ENCODE data around the gene PTPRD.

The PTPRD gene

GRCh38 chr9:8632493-8632892 is 1980.3 kb downstream of the PTPRD start:
- Histone ChIP-seq H3K79me2 (ENCODE audit: control insufficient read depth, insufficient read depth, low read length, unreplicated experiment) (no peaks in the 10 kb centered on the region), H3K27ac (ENCODE audit: low read depth, low read length) (no peak overlapping the region), H2AFZ (ENCODE audit: low read length, unreplicated experiment) (no peak overlapping the region), H3K4me1 (ENCODE audit: control insufficient read depth, insufficient read depth, low read length, unreplicated experiment) (no peaks in the 10 kb centered on the region), H3K4me3 (ENCODE audit: low read depth, low read length) (no peak overlapping the region), H3K27me3 (ENCODE audit: insufficient read depth, low read length) (no peaks in the 10 kb centered on the region), H3K36me3 (ENCODE audit: insufficient read depth, low read length) (no peaks in the 10 kb centered on the region)

- H3K36me3 ChIP-seq (ENCODE audit: insufficient read depth, low read length) = no peaks in the 10 kb centered on the region
- no peak overlapping the region for H3K27ac ChIP-seq (ENCODE audit: low read depth, low read length)
- no peak overlapping the region for H3K4me3 ChIP-seq (ENCODE audit: low read depth, low read length)
- H3K27me3 ChIP-seq (ENCODE audit: insufficient read depth, low read length) = no peaks in the 10 kb centered on the region
- H2AFZ ChIP-seq (ENCODE audit: low read length, unreplicated experiment) = no peak overlapping the region
- H3K79me2 ChIP-seq (ENCODE audit: control insufficient read depth, insufficient read depth, low read length, unreplicated experiment) = no peaks in the 10 kb centered on the region
- no peaks in the 10 kb centered on the region for H3K4me1 ChIP-seq (ENCODE audit: control insufficient read depth, insufficient read depth, low read length, unreplicated experiment)
These were observed 1984.0 kb downstream of the PTPRD start for GRCh38 chr9:8628791-8629190.

- Histone ChIP-seq H3K27ac (ENCODE audit: low read depth, low read length) (no peak overlapping the region), H3K4me1 (ENCODE audit: control insufficient read depth, insufficient read depth, low read length, unreplicated experiment) (no peaks in the 10 kb centered on the region), H3K4me3 (ENCODE audit: low read depth, low read length) (no peak overlapping the region), H3K36me3 (ENCODE audit: insufficient read depth, low read length) (no peaks in the 10 kb centered on the region), H3K27me3 (ENCODE audit: insufficient read depth, low read length) (no peaks in the 10 kb centered on the region), H2AFZ (ENCODE audit: low read length, unreplicated experiment) (no peak overlapping the region), H3K79me2 (ENCODE audit: control insufficient read depth, insufficient read depth, low read length, unreplicated experiment) (no peaks in the 10 kb centered on the region)
These were observed 1984.7 kb downstream of the PTPRD start for GRCh38 chr9:8627976-8628679.

- no peaks in the 10 kb centered on the region for H3K27me3 ChIP-seq (ENCODE audit: insufficient read depth, low read length)
- H3K4me3 ChIP-seq (ENCODE audit: low read depth, low read length) = no peak overlapping the region
- H3K4me1 ChIP-seq (ENCODE audit: control insufficient read depth, insufficient read depth, low read length, unreplicated experiment) = no peaks in the 10 kb centered on the region
- H3K27ac ChIP-seq (ENCODE audit: low read depth, low read length) = no peak overlapping the region
- H2AFZ ChIP-seq (ENCODE audit: low read length, unreplicated experiment) = no peak overlapping the region
- no peaks in the 10 kb centered on the region for H3K36me3 ChIP-seq (ENCODE audit: insufficient read depth, low read length)
- no peaks in the 10 kb centered on the region for H3K79me2 ChIP-seq (ENCODE audit: control insufficient read depth, insufficient read depth, low read length, unreplicated experiment)
These were observed 1989.9 kb downstream of the PTPRD start for GRCh38 chr9:8622871-8623270.

- H3K4me1 ChIP-seq (ENCODE audit: control insufficient read depth, insufficient read depth, low read length, unreplicated experiment) = no peaks in the 10 kb centered on the region
- no peaks in the 10 kb centered on the region for H3K79me2 ChIP-seq (ENCODE audit: control insufficient read depth, insufficient read depth, low read length, unreplicated experiment)
- H3K4me3 ChIP-seq (ENCODE audit: low read depth, low read length) = no peak overlapping the region
- no peaks in the 10 kb centered on the region for H3K27me3 ChIP-seq (ENCODE audit: insufficient read depth, low read length)
- H3K27ac ChIP-seq (ENCODE audit: low read depth, low read length) = no peak overlapping the region
- no peaks in the 10 kb centered on the region for H3K36me3 ChIP-seq (ENCODE audit: insufficient read depth, low read length)
- H2AFZ ChIP-seq (ENCODE audit: low read length, unreplicated experiment) = no peak overlapping the region
These were observed 1990.5 kb downstream of the PTPRD start for GRCh38 chr9:8622222-8622802.

- H3K4me1 ChIP-seq (ENCODE audit: control insufficient read depth, insufficient read depth, low read length, unreplicated experiment) = no peaks in the 10 kb centered on the region
- H3K4me3 ChIP-seq (ENCODE audit: low read depth, low read length) = no peak overlapping the region
- no peak overlapping the region for H3K27ac ChIP-seq (ENCODE audit: low read depth, low read length)
- H3K27me3 ChIP-seq (ENCODE audit: insufficient read depth, low read length) = no peaks in the 10 kb centered on the region
- no peak overlapping the region for H2AFZ ChIP-seq (ENCODE audit: low read length, unreplicated experiment)
- no peaks in the 10 kb centered on the region for H3K79me2 ChIP-seq (ENCODE audit: control insufficient read depth, insufficient read depth, low read length, unreplicated experiment)
- no peaks in the 10 kb centered on the region for H3K36me3 ChIP-seq (ENCODE audit: insufficient read depth, low read length)
These were observed 1991.4 kb downstream of the PTPRD start for GRCh38 chr9:8621416-8621815.

GRCh38 chr9:8616414-8616813 is 1996.4 kb downstream of the PTPRD start:
- Histone ChIP-seq H3K36me3 (ENCODE audit: insufficient read depth, low read length) (no peaks in the 10 kb centered on the region), H3K27ac (ENCODE audit: low read depth, low read length) (no peak overlapping the region), H2AFZ (ENCODE audit: low read length, unreplicated experiment) (no peak overlapping the region), H3K4me1 (ENCODE audit: control insufficient read depth, insufficient read depth, low read length, unreplicated experiment) (no peaks in the 10 kb centered on the region), H3K27me3 (ENCODE audit: insufficient read depth, low read length) (no peaks in the 10 kb centered on the region), H3K4me3 (ENCODE audit: low read depth, low read length) (no peak overlapping the region), H3K79me2 (ENCODE audit: control insufficient read depth, insufficient read depth, low read length, unreplicated experiment) (no peaks in the 10 kb centered on the region)

GRCh38 chr9:8614926-8615440 is 1997.8 kb downstream of the PTPRD start:
- H3K36me3 ChIP-seq (ENCODE audit: insufficient read depth, low read length) = no peaks in the 10 kb centered on the region
- H3K27me3 ChIP-seq (ENCODE audit: insufficient read depth, low read length) = no peaks in the 10 kb centered on the region
- H3K27ac ChIP-seq (ENCODE audit: low read depth, low read length) = no peak overlapping the region
- H3K79me2 ChIP-seq (ENCODE audit: control insufficient read depth, insufficient read depth, low read length, unreplicated experiment) = no peaks in the 10 kb centered on the region
- H3K4me3 ChIP-seq (ENCODE audit: low read depth, low read length) = no peak overlapping the region
- H3K4me1 ChIP-seq (ENCODE audit: control insufficient read depth, insufficient read depth, low read length, unreplicated experiment) = no peaks in the 10 kb centered on the region
- no peak overlapping the region for H2AFZ ChIP-seq (ENCODE audit: low read length, unreplicated experiment)

GRCh38 chr9:8613346-8613825 is 1999.4 kb downstream of the PTPRD start:
- no peaks in the 10 kb centered on the region for H3K27me3 ChIP-seq (ENCODE audit: insufficient read depth, low read length)
- no peak overlapping the region for H2AFZ ChIP-seq (ENCODE audit: low read length, unreplicated experiment)
- H3K27ac ChIP-seq (ENCODE audit: low read depth, low read length) = no peak overlapping the region
- H3K79me2 ChIP-seq (ENCODE audit: control insufficient read depth, insufficient read depth, low read length, unreplicated experiment) = no peaks in the 10 kb centered on the region
- no peaks in the 10 kb centered on the region for H3K4me1 ChIP-seq (ENCODE audit: control insufficient read depth, insufficient read depth, low read length, unreplicated experiment)
- H3K36me3 ChIP-seq (ENCODE audit: insufficient read depth, low read length) = no peaks in the 10 kb centered on the region
- H3K4me3 ChIP-seq (ENCODE audit: low read depth, low read length) = no peak overlapping the region

- Histone ChIP-seq H3K4me1 (ENCODE audit: control insufficient read depth, insufficient read depth, low read length, unreplicated experiment) (no peaks in the 10 kb centered on the region), H3K27me3 (ENCODE audit: insufficient read depth, low read length) (no peaks in the 10 kb centered on the region), H3K4me3 (ENCODE audit: low read depth, low read length) (no peak overlapping the region), H3K36me3 (ENCODE audit: insufficient read depth, low read length) (no peaks in the 10 kb centered on the region), H3K27ac (ENCODE audit: low read depth, low read length) (no peak overlapping the region), H2AFZ (ENCODE audit: low read length, unreplicated experiment) (no peak overlapping the region), H3K79me2 (ENCODE audit: control insufficient read depth, insufficient read depth, low read length, unreplicated experiment) (no peaks in the 10 kb centered on the region)
These were observed 2001.6 kb downstream of the PTPRD start for GRCh38 chr9:8611153-8611552.

- Histone ChIP-seq H3K4me1 (ENCODE audit: control insufficient read depth, insufficient read depth, low read length, unreplicated experiment) (no peaks in the 10 kb centered on the region), H3K79me2 (ENCODE audit: control insufficient read depth, insufficient read depth, low read length, unreplicated experiment) (no peaks in the 10 kb centered on the region), H2AFZ (ENCODE audit: low read length, unreplicated experiment) (no peak overlapping the region), H3K27me3 (ENCODE audit: insufficient read depth, low read length) (no peaks in the 10 kb centered on the region), H3K4me3 (ENCODE audit: low read depth, low read length) (no peak overlapping the region), H3K36me3 (ENCODE audit: insufficient read depth, low read length) (no peaks in the 10 kb centered on the region), H3K27ac (ENCODE audit: low read depth, low read length) (no peak overlapping the region)
These were observed 2002.5 kb downstream of the PTPRD start for GRCh38 chr9:8610256-8610655.
